ENCODE results near the gene APLP1. TPM values are rescaled to one million over a fixed set of nuclear protein-coding genes. Genes with fewer than 3 reads are reported as not detected.

The APLP1 gene
- total and polyA plus RNA-seq, 12 donors, result 2.7 to 63.5 (median 24.9) TPM

GRCh38 chr19:35899547-35900214 lies 31.3 kb downstream of the APLP1 start:
- TF ChIP-seq, protein P1, sequence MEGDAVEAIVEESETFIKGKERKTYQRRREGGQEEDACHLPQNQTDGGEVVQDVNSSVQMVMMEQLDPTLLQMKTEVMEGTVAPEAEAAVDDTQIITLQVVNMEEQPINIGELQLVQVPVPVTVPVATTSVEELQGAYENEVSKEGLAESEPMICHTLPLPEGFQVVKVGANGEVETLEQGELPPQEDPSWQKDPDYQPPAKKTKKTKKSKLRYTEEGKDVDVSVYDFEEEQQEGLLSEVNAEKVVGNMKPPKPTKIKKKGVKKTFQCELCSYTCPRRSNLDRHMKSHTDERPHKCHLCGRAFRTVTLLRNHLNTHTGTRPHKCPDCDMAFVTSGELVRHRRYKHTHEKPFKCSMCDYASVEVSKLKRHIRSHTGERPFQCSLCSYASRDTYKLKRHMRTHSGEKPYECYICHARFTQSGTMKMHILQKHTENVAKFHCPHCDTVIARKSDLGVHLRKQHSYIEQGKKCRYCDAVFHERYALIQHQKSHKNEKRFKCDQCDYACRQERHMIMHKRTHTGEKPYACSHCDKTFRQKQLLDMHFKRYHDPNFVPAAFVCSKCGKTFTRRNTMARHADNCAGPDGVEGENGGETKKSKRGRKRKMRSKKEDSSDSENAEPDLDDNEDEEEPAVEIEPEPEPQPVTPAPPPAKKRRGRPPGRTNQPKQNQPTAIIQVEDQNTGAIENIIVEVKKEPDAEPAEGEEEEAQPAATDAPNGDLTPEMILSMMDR (IDR thresholded peaks at IDR 0.05), result no peak
- Histone ChIP-seq H3K27me3 (no peaks in the 10 kb centered on the region), H3K9me3 (no peaks in the 10 kb centered on the region), H3K36me3 (peaks cover 0 to 42% (median 0%) of the 10 kb centered on the region in 9 donors), H3K4me3 (peak overlapping the region; percentile 45 to 88 (median 78)), H3K27ac (peak overlapping the region; percentile 20 to 96 (median 83)), H3K4me1 (peaks cover 0 to 53% (median 12%) of the 10 kb centered on the region in 9 donors)
- WGBS, 2 donors, result 0 to 1% methylated on average over 37 to 42 of the region's 43 CpGs
- ATAC-seq (peak; percentile 80 to 93 (median 88)), DNase-seq (peak; percentile 81 to 83)
- intact Hi-C loops (cut with DNase I), result loop anchor here in 4 of 10 donors (2.0 to 5.0 kb wide), 2 partner anchors 31 to 33 kb away; no protein-coding TSS in a partner anchor

DNA sequence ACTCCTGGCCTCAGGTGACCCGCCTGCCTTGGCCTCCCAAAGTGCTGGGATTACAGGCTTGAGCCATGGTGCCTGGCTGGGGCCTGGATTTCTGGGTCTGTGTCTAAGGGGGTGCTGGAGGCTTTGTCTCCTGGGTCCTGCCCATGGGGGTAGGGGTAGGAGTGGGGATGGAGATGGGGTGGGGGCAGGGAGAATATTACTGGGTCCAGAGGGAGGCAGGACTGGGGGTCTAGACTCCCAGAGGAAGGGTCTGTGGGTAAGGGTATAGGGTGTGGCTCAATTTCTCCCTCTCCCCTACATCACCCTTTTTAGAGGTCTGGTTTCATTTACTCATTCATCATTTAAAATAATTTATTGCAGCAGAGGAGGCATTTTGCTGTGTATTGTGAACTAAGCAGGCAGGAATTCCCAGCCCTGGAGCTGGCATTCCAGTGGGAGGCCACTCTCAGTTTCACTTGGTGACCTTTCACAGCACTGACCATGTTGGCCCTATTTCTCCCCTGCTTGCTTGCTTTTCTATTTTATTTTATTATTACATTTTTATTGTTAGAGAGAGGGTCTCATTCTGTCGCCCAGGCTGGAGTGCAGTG lies 32.8 kb downstream of the APLP1 start:
- H3K4me1 ChIP-seq, result peaks cover 0 to 64% (median 12%) of the 10 kb centered on the region in 9 donors
- H3K9me3 ChIP-seq, result no peaks in the 10 kb centered on the region
- DNase-seq (no peak), ATAC-seq (no peak)
- H3K27me3 ChIP-seq, result no peaks in the 10 kb centered on the region
- WGBS, 2 donors, result 78 to 87% methylated on average over 2 of the region's 2 CpGs
- intact Hi-C loops (cut with DNase I), result loop anchor here in 1 of 10 donors (2.0 kb wide), 1 partner anchor 30 kb away; no protein-coding TSS in a partner anchor
- H3K36me3 ChIP-seq, result peaks cover 0 to 31% (median 0%) of the 10 kb centered on the region in 9 donors
- TF ChIP-seq, protein P1 (IDR thresholded peaks at IDR 0.05), result no peak
- peak overlapping the region in 9 of 10 donors; percentile 45 to 88 (median 78) for H3K4me3 ChIP-seq
- H3K27ac ChIP-seq, result peak overlapping the region in 8 of 10 donors; percentile 58 to 96 (median 86)

DNA sequence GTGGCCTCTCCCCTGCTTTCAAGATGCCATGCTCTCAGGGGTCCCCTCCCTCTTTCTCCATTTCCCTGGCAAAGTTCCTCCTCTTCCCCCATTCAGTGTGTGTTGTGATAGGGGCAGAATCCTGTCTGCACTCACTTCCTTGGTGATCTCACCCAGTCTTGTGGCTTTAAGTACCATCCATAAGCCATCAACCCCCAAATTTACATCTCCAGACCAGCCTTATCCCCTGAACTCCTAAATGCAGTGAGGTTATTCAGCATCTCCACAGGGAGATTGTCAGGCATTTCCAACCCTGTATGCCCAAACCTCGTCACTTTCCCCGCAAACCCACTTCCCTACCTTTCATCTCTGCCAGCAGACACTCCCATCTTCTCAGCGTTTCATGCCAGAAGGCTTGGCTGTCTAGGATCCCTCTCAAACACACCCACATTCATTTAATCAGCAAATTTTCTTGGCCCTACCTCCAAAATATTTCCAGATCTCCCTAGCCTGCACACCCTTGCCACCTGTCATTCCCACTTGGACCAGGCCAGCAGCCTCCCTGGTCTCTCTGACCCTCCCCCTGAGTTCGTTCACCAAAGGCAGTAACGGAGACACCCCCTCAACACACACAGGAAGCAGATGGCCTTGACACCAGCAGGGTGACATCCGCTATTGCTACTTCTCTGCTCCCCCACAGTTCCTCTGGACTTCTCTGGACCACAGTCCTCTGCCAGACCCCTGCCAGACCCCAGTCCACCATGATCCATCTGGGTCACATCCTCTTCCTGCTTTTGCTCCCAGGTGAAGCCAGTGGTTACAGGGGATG lies 33.7 kb downstream of the APLP1 start, which contains the start of gene HCST:
HCST (plus strand) TSS at position 676 of the 808 bp plus-strand sequence; CDS start at position 741, 65 bp downstream.
- H3K27me3 ChIP-seq, result no peaks in the 10 kb centered on the region
- peak within 1 kb of the TSS in 7 of 10 donors; percentile 7 to 88 (median 68) for H3K4me3 ChIP-seq
- DNase-seq, result no peak
- H3K4me1 ChIP-seq, result peaks cover 0 to 67% (median 12%) of the 10 kb centered on the region in 9 donors
- intact Hi-C loops (cut with DNase I), result loop anchor here in 1 of 10 donors (2.0 kb wide), 1 partner anchor 29 kb away; no protein-coding TSS in a partner anchor
- H3K27ac ChIP-seq, result peak within 1 kb of the TSS in 6 of 10 donors; percentile 81 to 96 (median 87)
- ATAC-seq, result peak in 1 of 8 donors; percentile 9
- WGBS, 2 donors, result 31 to 34% methylated on average over 6 of the region's 6 CpGs
- H3K9me3 ChIP-seq, result no peaks in the 10 kb centered on the region
- TF ChIP-seq, protein P1 (IDR thresholded peaks at IDR 0.05), result no peak
- peaks cover 0 to 31% (median 0%) of the 10 kb centered on the region in 9 donors for H3K36me3 ChIP-seq
